Heart left ventricle (tissue), 13 donors: ENCODE results near the gene RAB2B.

Source experiments
- CTCF ChIP-seq, 12 donors: fragments of 200-600 bp; sonication (generic) in 4 of 12; IDR thresholded peaks; one replicate each; pipeline versions ENCODE4 v1.5.0 to v1.8.0; 2018 to 2022; ENCODE audit warnings: antibody characterized with exemption in 12 of 12, mild to moderate bottlenecking in 5 of 12
- POLR2A ChIP-seq, 2 donors: fragments of 450-650 bp; IDR thresholded peaks; one replicate each; pipeline ENCODE4 v1.6.1; 2017; ENCODE audit warnings: antibody characterized with exemption in 2 of 2, mild to moderate bottlenecking in 2 of 2, moderate library complexity in 2 of 2
- donor health status: ischemic (EF 13 %, LVEDD 7.1; RV severe dilation, severe dysfunction).
- donor health status: DM: no; HTN: yes; CAD: no.
- donor health status: DM: no; HTN: no; CAD: no.
- donor health status: ischemic (EF 25% LVEDD 6.9; RV normal size, moderate dysfunction).
- donor health status: ischemic (EF 25% LVEDD 5.7; RV mildly dilated, moderate dysfunction).
- donor health status: ischemic (EF 35%, LVEDD 5.7; RV mildly dilated, moderate dysfunction).
- donor health status: nonischemic (EF 11% LVEDD 7.7; RV severe dilation, severe dysfunction).
- donor health status: DM: yes; HTN: yes; CAD: no.
- donor health status: PGD.
- donor health status: ischemic (EF 29% LVEDD 5.4; RV normal size, mild dysfunction).
- donor health status: nonischemic (EF 23%, LVEDD 6.1; RV moderate dilation, normal function).

- TF ChIP-seq CTCF (IDR thresholded peaks at IDR 0.05) (no peak), POLR2A (IDR thresholded peaks at IDR 0.05) (no peak)
Measured at GRCh38 chr14:21428930-21429329, 47.8 kb downstream of the RAB2B start.
